ENCODE data around the gene PHYHIPL.
"Not testable (repeated sequence)": the region's sequence is repeated elsewhere in the genome, so short reads cannot be mapped to it uniquely, and the experiment has no call there.

Gene PHYHIPL

DNA sequence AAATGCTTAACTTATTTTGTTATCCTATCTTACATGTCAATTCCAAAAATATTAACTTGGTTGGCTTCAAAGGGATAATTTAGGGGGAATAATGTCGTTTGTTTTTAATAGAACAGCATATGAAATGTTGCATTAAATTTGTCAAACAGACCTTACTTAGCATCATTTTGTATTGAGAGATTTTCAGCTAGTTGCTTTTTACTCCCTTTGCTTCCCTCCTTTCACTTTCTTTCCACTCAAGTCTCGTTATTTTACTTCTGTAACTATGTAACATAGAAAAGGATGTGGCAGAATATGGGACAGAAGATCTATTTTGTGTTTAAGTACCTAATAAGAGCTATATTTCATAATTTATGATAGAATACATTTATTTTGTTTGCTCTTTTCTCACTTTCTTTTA lies 2.6 kb downstream of the PHYHIPL start:
- FAIRE-seq, result no peak
- TF ChIP-seq SPI1 (IDR thresholded peaks at IDR 0.05; ENCODE audit: low read depth, low read length), result no peak
- TF ChIP-seq POLR2A (IDR thresholded peaks at IDR 0.05; ENCODE audit: low read depth, low read length), result no peak
- TF ChIP-seq POLR2AphosphoS5 (IDR thresholded peaks at IDR 0.05; ENCODE audit: low read depth, low read length), result no peak
- TF ChIP-seq POU2F2 (IDR thresholded peaks at IDR 0.05; ENCODE audit: low read depth, low read length), result no peak
- no peak for TF ChIP-seq PAX5 (IDR thresholded peaks at IDR 0.05; ENCODE audit: insufficient read depth, low read length, severe bottlenecking)
- TF ChIP-seq TAF1 (IDR thresholded peaks at IDR 0.05; ENCODE audit: low read depth, low read length), result no peak
- DNase-seq (ENCODE audit: insufficient read length, low spot score), result no peak

DNA sequence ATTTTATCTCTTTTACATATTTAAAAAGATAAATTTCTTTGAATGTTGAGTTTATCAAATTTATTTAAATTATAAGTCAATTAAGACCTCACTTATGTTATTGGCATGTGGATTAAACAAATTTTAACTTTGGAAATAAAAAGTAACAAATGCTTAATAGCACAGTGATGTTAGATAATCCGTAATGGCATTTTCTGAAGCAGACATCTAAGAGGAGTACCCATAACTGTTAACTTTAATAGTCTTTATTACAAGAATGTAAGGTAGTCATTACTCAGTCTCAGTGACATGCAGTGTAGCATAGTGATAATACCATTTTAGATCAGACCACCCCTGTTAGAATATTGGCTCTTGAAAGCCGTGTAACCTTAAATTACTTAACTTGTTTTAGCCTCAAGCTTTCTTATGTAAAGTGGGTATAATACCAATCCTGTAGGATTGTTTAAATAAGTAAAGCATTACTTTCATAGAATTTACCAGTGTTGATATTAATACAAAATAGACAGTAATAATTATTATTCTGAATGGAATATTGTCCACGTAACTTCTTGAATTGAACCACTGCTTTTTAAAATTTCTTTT lies 4.3 kb downstream of the PHYHIPL start:
- FAIRE-seq, result no peak
- no peak for DNase-seq (ENCODE audit: insufficient read length, low spot score)
- TF ChIP-seq POU2F2 (IDR thresholded peaks at IDR 0.05; ENCODE audit: low read depth, low read length) (no peak), TAF1 (IDR thresholded peaks at IDR 0.05; ENCODE audit: low read depth, low read length) (no peak)

DNA sequence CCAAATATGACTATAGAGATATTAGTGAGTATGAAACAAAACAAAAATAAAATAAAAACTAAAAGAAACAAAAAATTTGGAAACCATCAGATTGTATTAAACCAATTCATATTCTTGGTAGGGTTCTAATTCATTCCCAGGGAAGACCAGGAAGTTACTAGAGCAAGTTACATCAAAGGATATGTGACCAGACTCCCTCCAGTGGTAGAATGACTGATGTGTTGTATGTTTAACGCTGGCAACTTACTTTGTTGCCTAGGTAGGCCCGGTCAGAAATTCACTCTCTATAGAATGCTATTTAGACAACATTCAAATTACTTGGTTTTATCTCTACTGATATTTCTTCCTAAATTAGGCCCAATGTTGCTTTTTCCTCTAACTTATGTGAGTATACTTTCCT lies 5.2 kb downstream of the PHYHIPL start:
- TF ChIP-seq TAF1 (IDR thresholded peaks at IDR 0.05; ENCODE audit: low read depth, low read length) (no peak), SPI1 (IDR thresholded peaks at IDR 0.05; ENCODE audit: low read depth, low read length) (no peak), PAX5 (IDR thresholded peaks at IDR 0.05; ENCODE audit: insufficient read depth, low read length, severe bottlenecking) (no peak), POLR2AphosphoS5 (IDR thresholded peaks at IDR 0.05; ENCODE audit: low read depth, low read length) (no peak), POLR2A (IDR thresholded peaks at IDR 0.05; ENCODE audit: low read depth, low read length) (no peak), POU2F2 (IDR thresholded peaks at IDR 0.05; ENCODE audit: low read depth, low read length) (no peak)
- DNase-seq (ENCODE audit: insufficient read length, low spot score) (no peak), FAIRE-seq (no peak)

DNA sequence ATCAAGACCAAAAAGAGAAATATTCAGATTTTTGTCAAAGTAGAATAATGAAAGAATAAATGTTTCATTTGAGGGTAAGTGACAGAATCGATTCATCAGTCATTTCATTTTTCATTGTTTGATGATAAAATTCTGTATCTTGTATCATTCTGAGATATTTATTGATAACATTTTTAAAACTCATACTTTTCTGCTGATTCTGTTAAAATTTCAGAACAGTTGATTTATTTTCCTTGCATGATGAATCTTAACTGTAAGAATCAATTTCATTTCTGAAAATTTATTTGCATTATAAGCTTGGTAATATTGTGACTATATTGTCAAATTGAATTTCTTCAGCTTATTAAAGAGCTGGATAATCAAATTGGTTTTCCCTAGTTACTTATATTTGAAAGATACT lies 13.9 kb downstream of the PHYHIPL start:
- FAIRE-seq (no peak), DNase-seq (ENCODE audit: insufficient read length, low spot score) (no peak)
- no peak for TF ChIP-seq TAF1 (IDR thresholded peaks at IDR 0.05; ENCODE audit: low read depth, low read length)
- TF ChIP-seq POLR2AphosphoS5 (IDR thresholded peaks at IDR 0.05; ENCODE audit: low read depth, low read length), result no peak
- no peak for TF ChIP-seq POU2F2 (IDR thresholded peaks at IDR 0.05; ENCODE audit: low read depth, low read length)
- no peak for TF ChIP-seq POLR2A (IDR thresholded peaks at IDR 0.05; ENCODE audit: low read depth, low read length)
- no peak for TF ChIP-seq SPI1 (IDR thresholded peaks at IDR 0.05; ENCODE audit: low read depth, low read length)
- TF ChIP-seq PAX5 (IDR thresholded peaks at IDR 0.05; ENCODE audit: insufficient read depth, low read length, severe bottlenecking), result no peak

DNA sequence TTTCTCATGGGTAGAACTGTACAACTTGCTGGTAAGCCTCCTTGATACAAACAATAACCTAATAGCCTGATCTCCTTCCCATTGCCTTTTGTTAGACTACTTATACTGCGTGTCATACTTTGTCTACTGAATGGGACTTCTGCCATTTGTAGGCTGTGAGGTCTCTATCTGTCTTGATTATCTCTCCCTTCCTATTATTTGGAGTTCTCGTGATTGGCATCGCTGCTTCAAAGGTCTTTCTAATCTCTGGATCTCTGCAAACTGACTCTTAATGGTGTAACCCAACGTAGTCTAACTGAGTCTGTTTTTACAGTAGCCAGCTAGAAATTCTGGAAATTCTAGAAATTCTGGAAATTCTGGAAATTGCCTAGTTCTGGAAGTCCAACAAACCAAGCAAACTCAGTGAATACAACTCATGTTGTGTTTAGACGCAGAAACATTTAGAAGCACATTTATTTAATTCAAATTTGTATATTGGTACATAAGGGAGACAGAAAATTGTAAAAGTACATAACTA lies 29.8 kb downstream of the PHYHIPL start:
- FAIRE-seq (no peak), DNase-seq (ENCODE audit: insufficient read length, low spot score) (no peak)
- no peak for TF ChIP-seq TAF1 (IDR thresholded peaks at IDR 0.05; ENCODE audit: low read depth, low read length)
- no peak for TF ChIP-seq SPI1 (IDR thresholded peaks at IDR 0.05; ENCODE audit: low read depth, low read length)
- TF ChIP-seq PAX5 (IDR thresholded peaks at IDR 0.05; ENCODE audit: insufficient read depth, low read length, severe bottlenecking), result no peak
- TF ChIP-seq POU2F2 (IDR thresholded peaks at IDR 0.05; ENCODE audit: low read depth, low read length), result no peak
- no peak for TF ChIP-seq POLR2A (IDR thresholded peaks at IDR 0.05; ENCODE audit: low read depth, low read length)
- no peak for TF ChIP-seq POLR2AphosphoS5 (IDR thresholded peaks at IDR 0.05; ENCODE audit: low read depth, low read length)

DNA sequence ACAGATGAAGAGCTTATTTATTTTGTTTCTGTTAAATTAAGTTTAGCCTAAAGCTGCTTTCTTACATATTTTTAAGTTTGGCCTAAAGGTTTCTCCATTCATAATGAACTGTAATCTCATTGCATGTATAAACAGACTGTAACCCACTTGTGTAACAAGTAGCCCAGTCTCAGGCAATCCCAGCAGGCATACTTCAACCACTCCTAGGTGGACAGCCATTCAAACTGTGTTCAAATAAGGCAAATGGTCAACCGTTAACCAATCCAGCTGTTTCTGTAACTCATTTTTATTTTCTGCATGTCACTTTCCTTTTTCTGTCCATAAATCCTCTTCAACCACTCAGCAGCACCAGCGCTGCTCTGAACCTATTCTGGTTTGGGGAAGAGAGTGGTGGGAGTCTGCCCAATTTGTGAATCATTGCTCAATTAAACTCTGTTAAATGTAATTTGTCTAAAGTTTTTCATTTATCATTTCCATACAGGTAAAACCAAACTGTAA lies 35.9 kb downstream of the PHYHIPL start:
- no peak for TF ChIP-seq POU2F2 (IDR thresholded peaks at IDR 0.05; ENCODE audit: low read depth, low read length)
- TF ChIP-seq SPI1 (IDR thresholded peaks at IDR 0.05; ENCODE audit: low read depth, low read length), result no peak
- TF ChIP-seq POLR2A (IDR thresholded peaks at IDR 0.05; ENCODE audit: low read depth, low read length), result no peak
- no peak for TF ChIP-seq POLR2AphosphoS5 (IDR thresholded peaks at IDR 0.05; ENCODE audit: low read depth, low read length)
- no peak for TF ChIP-seq PAX5 (IDR thresholded peaks at IDR 0.05; ENCODE audit: insufficient read depth, low read length, severe bottlenecking)
- TF ChIP-seq TAF1 (IDR thresholded peaks at IDR 0.05; ENCODE audit: low read depth, low read length), result no peak
- FAIRE-seq (no peak), DNase-seq (ENCODE audit: insufficient read length, low spot score) (no peak)

DNA sequence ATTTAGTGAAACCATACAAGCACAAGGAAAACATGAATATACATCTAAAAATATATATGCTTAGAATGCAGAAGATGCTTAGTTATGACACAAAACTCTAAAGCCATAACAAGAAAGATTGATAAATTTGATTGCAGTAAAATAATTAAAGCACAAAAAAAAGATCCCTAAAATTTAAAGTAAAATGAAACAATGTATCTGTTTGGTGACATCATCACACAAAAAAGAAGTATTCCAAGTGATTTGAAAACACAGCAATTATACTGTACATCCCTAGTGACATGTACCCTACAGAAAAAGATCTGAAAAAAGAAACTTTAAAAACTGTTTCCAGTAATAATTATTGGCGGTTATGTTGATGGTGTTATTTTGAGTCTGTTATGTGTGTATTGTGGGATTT lies 37.7 kb downstream of the PHYHIPL start:
- DNase-seq (ENCODE audit: insufficient read length, low spot score) (no peak), FAIRE-seq (no peak)
- TF ChIP-seq SPI1 (IDR thresholded peaks at IDR 0.05; ENCODE audit: low read depth, low read length) (no peak), POLR2A (IDR thresholded peaks at IDR 0.05; ENCODE audit: low read depth, low read length) (no peak), POU2F2 (IDR thresholded peaks at IDR 0.05; ENCODE audit: low read depth, low read length) (no peak), POLR2AphosphoS5 (IDR thresholded peaks at IDR 0.05; ENCODE audit: low read depth, low read length) (no peak), TAF1 (IDR thresholded peaks at IDR 0.05; ENCODE audit: low read depth, low read length) (no peak)

DNA sequence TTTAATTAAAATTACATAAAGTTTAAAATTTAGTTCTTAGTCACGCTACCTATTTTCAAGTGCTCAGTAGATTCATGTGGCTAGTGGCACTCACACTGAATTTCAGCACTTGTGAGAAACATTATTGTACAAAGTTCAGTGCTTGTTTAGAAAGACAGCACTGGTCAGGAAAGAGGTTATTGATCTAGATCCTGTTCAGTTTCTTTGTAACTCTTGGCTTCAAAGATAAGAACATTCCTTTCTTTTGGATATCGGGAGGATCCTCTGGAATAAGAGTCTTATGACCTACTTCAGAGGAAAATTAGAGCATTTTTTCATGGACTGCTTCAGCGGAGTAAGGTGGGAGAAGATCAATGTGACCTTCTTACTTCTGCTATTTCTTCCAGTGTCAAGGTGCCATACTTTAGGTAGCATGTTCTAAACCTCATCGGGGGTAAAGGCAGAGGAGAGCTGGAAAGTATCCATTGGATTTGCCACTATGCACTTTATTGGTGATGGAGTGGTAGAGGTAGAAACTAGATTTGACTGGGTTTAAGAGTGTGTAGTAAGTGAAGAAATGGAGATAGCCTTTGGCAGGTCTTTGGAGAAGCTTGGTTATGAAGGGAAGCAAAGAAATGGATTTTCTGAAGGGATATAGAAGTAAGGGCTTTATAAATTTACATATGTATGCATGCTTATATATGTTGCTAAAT lies 39.9 kb downstream of the PHYHIPL start:
- DNase-seq (ENCODE audit: insufficient read length, low spot score) (no peak), FAIRE-seq (no peak)
- TF ChIP-seq SPI1 (IDR thresholded peaks at IDR 0.05; ENCODE audit: low read depth, low read length), result no peak
- no peak for TF ChIP-seq POU2F2 (IDR thresholded peaks at IDR 0.05; ENCODE audit: low read depth, low read length)

DNA sequence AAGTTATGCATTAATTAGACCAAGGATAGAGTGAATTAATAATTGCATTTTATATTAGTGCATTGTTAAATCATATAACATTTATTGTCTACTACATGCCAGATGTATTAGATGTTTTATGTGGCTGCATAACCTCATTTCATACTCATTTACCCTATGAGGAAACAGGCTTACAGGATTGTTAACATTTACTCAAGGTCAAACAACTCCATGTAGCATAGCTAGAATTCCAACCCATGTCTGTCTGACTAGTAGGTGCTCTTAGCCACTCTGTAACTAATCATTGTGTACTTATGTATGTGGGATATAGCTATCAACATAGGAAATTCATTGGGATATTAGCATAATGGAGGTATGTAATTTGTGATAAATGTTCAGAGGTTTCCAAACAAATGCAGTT lies 46.3 kb downstream of the PHYHIPL start:
- FAIRE-seq (no peak), DNase-seq (ENCODE audit: insufficient read length, low spot score) (no peak)
- TF ChIP-seq POLR2A (IDR thresholded peaks at IDR 0.05; ENCODE audit: low read depth, low read length), result no peak
- TF ChIP-seq PAX5 (IDR thresholded peaks at IDR 0.05; ENCODE audit: insufficient read depth, low read length, severe bottlenecking), result no peak
- no peak for TF ChIP-seq POLR2AphosphoS5 (IDR thresholded peaks at IDR 0.05; ENCODE audit: low read depth, low read length)
- no peak for TF ChIP-seq SPI1 (IDR thresholded peaks at IDR 0.05; ENCODE audit: low read depth, low read length)
- no peak for TF ChIP-seq POU2F2 (IDR thresholded peaks at IDR 0.05; ENCODE audit: low read depth, low read length)
- TF ChIP-seq TAF1 (IDR thresholded peaks at IDR 0.05; ENCODE audit: low read depth, low read length), result no peak

DNA sequence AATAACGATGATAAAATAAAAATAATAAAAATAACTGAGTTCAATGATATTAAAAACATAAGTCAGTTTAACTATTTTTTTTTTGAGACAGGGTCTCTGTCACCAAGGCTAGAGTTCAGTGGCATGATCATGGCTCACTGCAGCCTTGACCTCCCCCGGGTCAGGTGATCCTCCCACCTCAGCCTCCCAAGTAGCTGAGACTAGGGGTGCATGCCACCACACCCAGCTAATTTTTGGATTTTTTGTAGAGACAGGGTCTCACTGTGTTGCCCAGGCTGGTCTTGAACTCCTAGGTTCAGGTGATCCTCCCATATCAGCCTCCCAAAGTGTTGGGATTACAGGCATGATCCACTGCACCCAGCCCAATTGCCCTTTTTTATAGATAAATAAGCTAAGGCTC lies 47.2 kb downstream of the PHYHIPL start:
- DNase-seq (ENCODE audit: insufficient read length, low spot score); FAIRE-seq: not testable (repeated sequence)
